ENCODE data around the gene HK1.

GRCh38 chr10:69254877-69255276, 23.4 kb upstream of the HK1 start:
- TF ChIP-seq CTCF (IDR thresholded peaks at IDR 0.05; ENCODE audit: borderline replicate concordance, extremely low read depth, low read length, poor library complexity, severe bottlenecking) (no peak), EZH2 (IDR thresholded peaks at IDR 0.05; ENCODE audit: borderline replicate concordance, low read depth, low read length, severe bottlenecking) (no peak)
